HG03159 (cell line): Measurements from ENCODE around the gene LRRC26.
A peak's percentile ranks its signal among the peaks of the same experiment; 100 is the strongest.

Source experiments
- ATAC-seq: cut with Tn5 transposase; IDR thresholded peaks from one replicate; pipeline ENCODE4 v1.9.1; 2021; ENCODE audit warnings: mild to moderate bottlenecking, moderate library complexity; ENCODE audit not compliant: unreplicated experiment

Gene LRRC26

GRCh38 chr9:137169896-137170358 is at the start of gene LRRC26:
TSS of gene LRRC26 (minus strand) at chr9:137170051. CDS start at chr9:137169943, 108 bp downstream.
- no peak for ATAC-seq

DNA sequence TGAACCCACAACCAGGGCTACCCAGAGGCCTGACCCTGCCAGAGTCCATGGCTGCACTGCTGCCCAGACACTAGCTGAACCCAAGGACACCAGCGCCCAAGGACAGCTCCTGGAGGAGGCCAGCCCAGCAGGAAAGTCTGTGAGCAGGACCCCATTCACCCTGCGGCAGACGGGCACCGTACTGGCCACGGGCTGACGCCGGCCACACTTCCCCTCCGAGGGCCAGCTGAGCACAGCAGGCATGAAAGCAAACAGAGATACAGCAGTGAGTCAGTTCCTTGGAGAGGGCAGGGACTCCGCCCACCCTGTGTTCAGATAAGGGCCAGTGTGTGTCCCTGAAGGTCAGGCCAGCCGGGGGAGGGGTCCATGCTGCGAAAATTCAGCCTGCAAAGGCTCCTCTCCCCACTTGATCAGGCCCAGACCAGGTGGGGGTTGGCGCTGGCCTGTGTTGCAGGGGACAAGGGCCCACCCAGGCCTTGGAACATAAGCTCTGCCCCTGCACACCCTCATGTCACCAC is 49.0 kb upstream of the LRRC26 start:
- ATAC-seq: no peak

DNA sequence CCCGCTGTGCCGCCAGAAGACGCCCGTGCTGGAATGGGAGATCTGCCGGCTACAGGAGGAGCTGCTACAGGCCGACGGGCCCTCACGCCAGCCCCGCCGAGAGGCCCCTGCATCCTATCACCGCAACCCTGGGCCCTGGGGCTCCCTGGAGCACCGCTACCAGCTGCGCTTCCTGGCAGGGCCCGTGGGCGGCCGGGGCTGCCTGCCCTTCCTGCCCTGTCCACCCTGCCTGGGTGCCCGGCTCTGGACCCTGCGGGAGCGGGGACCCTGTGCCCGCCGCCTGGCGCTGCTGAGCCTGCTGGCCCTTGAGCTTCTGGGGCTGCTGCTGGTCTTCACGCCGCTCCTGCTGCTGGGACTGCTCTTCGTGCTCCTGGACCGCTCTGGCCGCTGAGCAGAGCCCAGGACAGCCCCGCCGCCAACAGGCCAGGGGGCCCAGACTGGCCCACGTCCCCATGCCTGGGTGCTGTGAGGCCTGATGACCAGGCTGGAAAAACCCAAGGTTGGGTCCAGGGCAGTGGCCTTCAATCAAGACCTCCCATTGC is 48.4 kb upstream of the LRRC26 start:
- no peak for ATAC-seq

DNA sequence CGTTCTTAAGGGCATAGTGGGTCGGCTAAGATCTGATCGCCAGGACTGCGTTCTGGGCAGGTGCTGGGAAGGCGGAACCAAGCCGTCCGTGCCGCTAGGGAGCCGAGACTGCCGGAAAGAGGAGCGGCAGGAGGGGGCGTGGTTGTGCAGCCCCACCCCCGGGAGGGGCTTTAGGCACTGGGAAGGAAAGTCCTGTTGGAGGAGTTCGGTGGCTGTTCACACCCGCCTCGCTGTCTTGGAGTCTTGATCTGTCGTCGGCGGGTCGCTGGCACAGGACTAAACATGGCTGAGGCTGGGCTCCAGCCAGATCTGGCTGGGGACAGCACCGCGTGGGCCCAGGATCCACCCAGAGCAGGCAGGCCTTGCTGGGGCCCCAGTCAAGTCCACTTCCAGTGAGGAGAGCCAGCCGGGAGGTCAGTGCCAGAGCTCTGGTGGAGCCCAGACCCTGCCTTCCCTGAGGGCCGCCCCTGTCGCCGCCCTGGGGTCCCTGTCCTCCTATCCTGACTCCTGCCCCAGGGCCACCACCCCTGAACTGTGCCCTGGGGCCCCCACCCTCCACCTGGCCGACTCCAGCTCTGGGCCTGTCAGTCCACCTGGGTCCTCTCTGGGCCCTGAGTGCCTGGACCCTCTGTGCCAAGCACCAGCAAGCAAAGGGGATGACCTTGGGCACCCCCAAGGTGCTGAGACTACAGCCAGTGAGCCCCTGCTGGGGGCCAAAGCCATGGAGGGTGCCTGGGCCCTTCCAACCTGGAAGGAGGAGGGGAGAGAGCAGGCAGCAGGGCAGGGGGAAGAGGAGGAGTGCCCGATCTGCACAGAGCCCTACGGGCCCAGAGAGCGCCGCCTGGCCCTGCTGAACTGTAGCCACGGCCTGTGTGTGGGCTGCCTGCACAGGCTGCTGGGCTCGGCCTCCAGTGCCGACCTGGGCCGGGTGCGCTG is 47.7 kb upstream of the LRRC26 start:
- no peak for ATAC-seq

DNA sequence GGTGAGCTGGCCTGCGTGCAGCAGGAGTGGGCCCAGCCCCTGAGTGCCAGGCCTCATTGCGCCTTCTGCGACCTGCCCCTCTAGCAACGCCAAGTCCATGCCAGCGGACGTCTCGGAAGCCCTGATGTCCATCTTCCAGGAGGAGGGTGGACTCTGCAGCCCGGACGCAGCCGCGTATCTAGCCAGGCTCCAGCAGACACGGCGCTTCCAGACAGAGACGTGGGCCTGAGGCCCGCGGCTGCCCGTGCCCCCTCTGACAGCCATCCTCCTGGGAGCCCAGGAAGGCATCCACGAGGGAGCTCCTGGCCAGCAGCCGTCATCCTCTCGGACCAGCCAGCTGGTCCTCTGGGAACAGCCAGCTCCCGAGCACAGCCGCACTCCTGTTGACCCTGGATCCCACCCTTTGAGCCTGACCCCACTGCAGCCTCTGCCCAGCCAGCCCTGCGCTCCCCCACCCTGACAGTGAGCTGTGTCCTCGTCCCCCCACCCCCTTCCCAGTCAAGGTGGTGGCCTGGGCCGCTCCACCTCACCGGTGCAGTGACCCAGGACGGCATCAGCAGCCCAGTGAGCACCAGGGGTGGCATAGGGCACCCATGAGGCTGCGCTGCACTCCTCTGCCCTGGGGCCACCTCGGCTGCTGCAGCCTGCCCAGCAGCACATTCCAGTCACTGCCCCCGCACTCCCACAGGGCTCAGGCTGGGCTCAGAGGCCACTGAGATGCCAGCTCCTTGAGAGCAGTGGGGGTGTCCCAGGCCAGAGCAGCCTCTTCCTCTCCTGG is 46.5 kb upstream of the LRRC26 start:
- no peak for ATAC-seq

DNA sequence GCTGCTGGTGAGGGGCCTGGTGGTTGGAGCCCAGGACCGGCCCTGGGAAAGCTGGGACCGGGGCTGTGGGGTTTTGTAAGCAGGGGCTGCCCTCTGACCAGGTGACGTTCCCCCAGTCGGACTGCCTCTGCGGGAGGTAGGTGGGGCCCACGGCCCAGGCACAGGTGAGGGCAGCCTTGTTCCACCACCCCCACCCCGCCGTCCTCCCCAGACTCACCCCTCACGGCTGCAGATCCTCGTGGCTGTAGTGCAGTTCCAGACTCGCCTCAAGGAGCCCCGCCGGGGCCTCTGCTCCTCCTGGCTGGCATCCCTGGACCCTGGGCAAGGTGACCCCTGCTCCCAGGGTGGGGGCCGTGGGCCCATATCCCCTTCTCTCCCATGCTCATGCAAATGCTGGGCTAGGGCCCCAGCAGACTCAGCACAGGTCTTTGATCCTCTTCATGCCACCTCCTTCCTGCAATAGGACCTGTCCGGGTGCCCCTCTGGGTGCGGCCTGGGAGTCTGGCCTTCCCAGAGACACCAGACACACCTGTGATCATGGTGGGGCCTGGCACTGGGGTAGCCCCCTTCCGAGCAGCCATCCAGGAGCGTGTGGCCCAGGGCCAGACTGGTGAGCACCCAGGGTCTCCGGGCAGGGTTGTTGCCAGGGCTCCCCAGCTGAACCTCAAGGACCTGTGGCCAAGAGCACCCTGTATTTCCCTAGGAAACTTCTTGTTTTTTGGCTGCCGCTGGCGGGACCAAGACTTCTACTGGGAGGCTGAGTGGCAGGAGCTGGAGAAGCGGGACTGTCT is 45.5 kb upstream of the LRRC26 start:
- ATAC-seq: no peak

- ATAC-seq: no peak
These were observed 44.8 kb upstream of the LRRC26 start for GRCh38 chr9:137214620-137215019.

- ATAC-seq: no peak
These were observed 43.6 kb upstream of the LRRC26 start for GRCh38 chr9:137213160-137214060.

GRCh38 chr9:137212520-137212919 is 42.7 kb upstream of the LRRC26 start:
- ATAC-seq: no peak

DNA sequence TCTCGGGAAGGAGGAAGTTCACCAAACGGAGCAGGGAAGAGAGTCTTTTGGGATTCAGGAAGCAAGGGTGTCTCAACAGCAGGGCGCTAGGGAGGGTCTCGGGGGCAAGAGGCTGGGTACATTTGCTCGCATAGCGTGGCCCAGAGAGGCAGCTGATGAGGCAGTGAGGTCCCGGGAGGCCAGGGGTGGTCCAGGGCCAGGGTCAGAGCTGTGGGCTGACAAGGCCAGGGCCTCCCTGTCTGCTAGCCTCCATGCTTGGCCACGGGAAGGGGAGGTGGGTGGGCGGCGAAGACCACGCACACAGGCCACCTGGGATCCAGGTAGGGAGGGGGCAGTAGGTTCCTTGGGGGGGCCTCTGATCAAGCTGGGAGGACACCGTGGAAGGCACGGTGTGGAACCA is 41.7 kb upstream of the LRRC26 start:
- ATAC-seq: no peak

- no peak for ATAC-seq
These were observed 36.8 kb upstream of the LRRC26 start for GRCh38 chr9:137206602-137207001.

DNA sequence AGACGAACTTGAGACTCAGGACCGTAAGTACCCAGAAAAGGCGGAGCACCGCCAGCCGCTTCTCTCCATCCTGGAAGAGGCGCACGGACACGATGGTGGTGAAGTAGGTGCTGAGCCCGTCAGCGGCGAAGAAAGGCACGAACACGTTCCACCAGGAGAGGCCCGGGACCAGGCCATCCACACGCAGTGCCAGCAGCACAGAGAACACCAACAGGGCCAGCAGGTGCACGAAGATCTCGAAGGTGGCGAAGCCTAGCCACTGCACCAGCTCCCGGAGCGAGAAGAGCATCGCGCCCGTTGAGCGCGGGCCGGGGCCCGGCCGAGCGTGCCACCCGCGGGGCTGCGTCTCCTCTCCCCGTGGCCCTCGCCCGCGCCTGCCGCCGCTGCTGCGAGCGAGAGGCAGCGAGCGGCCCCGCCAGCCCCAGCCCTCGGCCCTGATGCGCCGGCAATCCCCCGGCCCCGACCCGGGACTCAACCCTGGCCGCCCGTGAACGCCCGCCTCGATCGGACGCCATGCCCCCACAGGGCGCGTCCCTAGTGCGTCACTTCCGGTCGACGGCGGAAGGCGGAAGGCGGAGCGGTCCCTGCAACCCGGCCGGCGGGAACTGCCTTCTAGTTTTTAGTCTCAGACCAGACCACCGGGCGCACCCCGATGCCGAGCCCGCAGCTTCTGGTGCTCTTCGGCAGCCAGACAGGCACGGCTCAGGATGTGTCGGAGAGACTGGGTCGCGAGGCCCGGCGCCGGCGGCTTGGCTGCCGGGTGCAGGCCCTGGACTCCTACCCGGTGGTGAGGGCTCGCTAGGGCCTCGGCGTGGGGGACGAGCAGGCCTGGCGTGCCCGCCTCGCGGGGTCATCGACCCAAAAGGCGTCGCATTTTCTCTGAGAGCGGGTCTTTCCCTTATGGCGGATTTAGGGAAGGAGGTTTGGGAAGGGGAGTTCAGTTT is 35.5 kb upstream of the LRRC26 start, which contains the start of the genes NDOR1 and TMEM203:
Gene NDOR1, plus strand, starts transcription at position 575 of the 944 bp plus-strand sequence. Its CDS starts 78 bp downstream, at position 653.
Gene TMEM203, minus strand, starts transcription at position 523 of the 944 bp plus-strand sequence. Its CDS starts 234 bp downstream, at position 289.
- ATAC-seq: peak; percentile 42

DNA sequence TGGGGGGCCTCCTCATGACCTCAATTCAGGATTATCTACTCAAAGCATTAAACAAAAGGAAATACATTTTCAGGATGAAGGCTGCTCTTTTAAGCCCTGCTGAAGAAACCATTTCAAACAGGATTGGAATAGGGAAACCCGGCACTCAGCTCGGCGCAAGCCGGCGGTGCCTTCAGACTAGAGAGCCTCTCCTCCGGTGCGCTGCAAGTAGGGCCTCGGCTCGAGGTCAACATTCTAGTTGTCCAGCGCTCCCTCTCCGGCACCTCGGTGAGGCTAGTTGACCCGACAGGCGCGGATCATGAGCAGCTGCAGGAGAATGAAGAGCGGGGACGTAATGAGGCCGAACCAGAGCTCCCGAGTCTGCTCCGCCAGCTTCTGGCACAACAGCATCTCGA is 34.9 kb upstream of the LRRC26 start:
- ATAC-seq: no peak

GRCh38 chr9:137202966-137203365 is 33.1 kb upstream of the LRRC26 start:
- no peak for ATAC-seq

GRCh38 chr9:137201205-137201868 is 31.5 kb upstream of the LRRC26 start:
- no peak for ATAC-seq

- peak; percentile 84 for ATAC-seq
These were observed 30.7 kb upstream of the LRRC26 start, which contains the start of gene TPRN for GRCh38 chr9:137200311-137201204. TSS of gene TPRN (minus strand) at chr9:137200741. CDS start at chr9:137200711, 30 bp downstream.
